Muscle of arm (tissue), 12 donors: ENCODE measurements around the gene FDXR. TPM values are rescaled to one million over a fixed set of nuclear protein-coding genes. Genes with fewer than 3 reads are reported as not detected.

Source experiments
- DNase-seq: peaks from one replicate; pipeline ENCODE4 v3.0.0-alpha.2; 2013
- polyA plus RNA-seq, 12 donors: library from polyadenylated mRNA; unstranded; fragments of 120-200 nt; gene quantifications; one replicate each; pipeline ENCODE4 v1.2.1, GENCODE V29; 2013; ENCODE audit not compliant: insufficient read length in 12 of 12

FDXR gene
- polyA plus RNA-seq, 12 donors = 1.8 to 6.1 (median 2.6) TPM; not detected in 2

DNA sequence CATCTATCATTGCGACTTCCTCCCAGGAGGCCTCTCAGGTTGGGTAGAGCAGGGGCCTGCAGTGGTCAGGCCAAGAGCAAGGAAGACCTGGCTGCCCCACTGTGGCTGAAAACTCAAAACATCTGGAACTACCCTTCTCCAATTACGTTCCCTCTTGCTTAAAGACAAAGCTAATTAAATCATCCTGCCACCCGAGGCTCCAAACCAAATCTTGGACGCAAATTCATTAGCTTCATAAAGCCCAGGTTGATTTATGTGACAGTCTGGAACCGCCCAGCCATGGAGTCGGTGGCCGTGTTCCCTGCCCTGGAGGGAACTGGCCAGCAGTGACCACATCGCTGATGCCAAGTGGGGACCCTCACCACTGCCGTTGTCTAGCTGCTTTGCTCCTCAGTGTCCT, 34.5 kb downstream of the FDXR start:
- no peak for DNase-seq

DNA sequence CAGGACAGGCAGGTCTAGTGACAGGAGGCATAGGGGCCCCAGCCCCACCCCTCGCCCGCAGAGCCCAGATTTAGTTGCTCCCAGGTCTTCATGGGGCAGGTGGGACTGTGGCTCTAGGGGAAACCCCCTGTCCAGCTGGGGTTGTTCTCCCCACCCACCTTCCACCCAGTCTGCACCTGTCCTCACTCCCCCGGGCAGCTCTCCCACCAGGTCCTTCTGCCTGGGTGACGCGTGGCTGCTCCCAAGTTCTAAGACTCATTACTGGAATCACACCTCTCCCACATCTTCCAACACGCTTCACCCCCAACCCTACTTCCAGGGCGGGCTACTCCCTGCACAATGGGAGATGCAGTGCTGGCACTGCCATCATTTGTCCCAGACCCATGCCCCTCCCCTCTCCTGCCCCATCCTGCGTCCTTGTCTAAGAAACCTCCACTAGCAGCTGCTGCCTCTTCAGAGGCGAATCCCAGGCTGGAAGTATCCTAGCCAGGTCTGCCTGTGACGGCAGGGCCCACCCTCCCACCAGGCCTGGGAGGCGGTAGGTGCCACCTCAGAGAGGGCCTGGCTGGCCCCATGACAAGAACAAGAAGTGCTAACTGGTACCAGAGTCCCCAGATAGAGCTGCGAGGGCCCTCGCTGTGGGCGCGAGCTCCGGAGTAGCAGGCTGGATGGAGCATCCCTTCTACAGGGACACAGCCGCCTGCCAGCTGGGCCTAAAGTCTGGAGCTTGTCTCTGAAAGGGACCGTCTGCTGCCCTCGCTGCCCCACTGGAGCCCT, 35.9 kb downstream of the FDXR start:
- DNase-seq = no peak

DNA sequence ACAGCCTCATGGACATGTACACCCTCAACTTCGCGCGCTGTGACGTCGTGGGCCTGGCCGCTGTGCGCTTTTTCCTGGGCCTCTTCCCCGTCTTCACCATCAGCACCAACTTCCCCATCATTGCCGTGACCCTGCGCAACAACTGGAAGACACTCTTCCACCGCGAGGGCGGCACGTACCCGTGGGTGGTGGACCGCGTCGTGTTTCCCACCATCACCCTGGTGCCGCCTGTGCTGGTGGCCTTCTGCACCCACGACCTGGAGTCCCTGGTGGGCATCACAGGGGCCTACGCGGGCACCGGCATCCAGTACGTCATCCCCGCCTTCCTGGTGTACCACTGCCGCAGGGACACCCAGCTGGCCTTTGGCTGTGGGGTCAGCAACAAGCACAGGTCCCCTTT, 36.6 kb downstream of the FDXR start:
- DNase-seq = no peak

DNA sequence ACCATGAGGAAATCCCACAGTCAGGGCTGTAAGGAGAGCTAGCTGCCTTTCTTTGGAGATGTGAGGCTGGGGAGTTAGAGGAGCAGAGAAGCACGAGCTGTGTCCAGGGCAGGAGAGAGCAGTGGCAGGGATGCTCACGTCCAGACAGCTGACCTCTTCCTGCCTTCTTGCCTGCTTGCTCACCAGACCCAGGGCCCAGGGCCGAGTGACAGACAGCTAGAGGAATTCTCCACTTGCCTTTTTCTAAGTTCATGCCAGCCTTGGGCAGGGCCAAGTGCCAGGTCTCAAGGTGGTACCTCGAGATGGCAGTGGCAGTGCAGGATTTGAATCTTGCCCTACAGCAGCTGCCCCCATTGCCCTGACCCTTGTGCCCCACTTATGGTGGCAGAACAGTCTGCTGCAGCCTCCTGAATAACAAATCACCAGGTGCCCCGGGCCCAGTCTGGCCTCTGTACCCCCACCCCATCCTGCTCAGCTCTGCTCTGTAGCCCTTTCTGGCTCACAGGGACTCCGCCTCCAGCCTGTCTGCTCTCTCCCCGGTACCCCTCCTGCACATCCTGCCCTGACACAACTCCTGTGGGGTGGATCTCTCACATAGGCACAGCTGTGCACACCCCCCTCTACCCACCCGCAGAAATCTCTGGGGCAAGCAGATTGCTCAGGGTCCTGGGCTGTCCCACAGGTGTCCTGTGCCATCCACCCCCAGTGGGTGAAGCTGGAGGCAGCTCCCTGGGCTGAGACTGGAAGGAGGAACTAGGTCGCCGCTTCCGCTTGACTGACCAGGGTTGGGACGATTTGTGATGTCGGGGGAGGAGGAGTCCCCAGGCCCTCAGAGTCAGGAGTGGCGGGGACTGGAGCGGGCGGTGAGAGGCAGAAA, 39.1 kb downstream of the FDXR start:
- no peak for DNase-seq

DNA sequence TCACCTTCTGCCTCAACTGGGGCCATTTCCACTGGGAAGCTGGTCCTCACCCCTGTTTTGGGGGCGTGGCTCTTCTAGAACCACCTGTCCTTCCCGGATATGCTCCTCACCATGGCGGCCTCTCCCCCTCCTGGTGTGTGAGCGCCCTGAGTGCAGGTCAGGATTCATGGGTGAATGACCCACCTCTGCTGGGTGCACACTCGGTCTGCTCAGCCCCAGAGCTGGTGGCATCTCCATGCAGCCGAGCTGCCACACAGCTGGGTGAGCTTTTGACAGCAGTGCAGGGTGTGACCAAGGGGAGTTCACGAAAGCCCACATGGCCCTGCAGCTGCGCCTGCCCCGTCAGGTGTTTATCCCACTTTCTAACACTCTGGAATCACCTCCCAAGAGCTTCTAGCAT, 40.4 kb downstream of the FDXR start:
- DNase-seq = no peak

DNA sequence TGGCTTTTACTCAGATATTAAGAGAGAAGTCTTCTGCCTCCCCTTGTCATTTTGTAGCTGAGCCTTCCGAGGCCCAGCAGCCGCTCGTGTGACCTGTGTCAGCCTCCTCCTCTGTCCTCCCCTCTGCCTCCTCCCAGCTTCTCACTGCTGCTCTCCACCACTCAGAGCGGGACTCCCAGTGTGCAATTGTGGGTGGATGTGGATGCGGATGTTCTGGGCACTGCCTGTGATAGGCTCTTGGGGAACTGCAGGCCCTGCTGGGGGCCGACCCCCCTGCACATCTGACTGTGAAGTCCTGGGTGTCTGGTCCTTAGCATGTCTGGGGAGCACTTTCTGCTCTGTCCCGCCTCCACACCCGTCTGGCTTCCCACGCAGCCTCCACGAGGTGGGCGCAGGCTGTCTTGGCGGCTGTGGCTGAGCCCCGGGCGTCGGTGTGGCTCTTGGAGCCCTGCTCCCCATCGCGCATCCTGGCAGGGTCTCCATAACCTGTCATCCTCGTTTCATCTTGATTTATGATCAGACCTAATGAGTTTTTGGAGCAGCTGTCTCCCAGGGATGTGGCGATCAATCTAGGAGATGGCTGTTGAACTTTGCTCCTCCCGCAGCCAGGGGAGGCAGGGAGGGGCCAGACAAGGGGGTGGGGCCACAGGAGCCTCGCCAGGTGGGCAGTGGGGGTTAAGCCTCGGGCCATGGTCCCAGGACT, 41.2 kb downstream of the FDXR start:
- no peak for DNase-seq

DNA sequence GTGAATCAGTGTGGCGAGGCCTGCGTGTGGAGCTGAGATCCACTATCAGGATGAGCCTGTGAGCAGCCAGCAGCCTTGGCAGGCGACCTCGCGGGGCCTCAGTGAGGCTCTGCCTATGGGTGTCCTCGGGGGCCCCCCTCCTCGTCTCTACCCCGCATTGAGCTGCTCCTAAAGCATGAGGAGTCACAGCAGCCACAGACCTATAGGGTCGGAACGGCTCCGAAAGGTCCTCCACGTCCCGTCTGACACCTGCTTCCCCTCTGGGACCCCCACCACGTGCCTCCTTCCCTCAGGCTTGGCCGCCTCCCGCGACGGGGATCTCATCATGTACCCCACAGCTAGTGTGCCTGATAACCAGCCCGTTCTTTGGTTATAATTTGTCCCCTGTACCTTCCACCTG, 41.9 kb downstream of the FDXR start:
- DNase-seq = no peak

DNA sequence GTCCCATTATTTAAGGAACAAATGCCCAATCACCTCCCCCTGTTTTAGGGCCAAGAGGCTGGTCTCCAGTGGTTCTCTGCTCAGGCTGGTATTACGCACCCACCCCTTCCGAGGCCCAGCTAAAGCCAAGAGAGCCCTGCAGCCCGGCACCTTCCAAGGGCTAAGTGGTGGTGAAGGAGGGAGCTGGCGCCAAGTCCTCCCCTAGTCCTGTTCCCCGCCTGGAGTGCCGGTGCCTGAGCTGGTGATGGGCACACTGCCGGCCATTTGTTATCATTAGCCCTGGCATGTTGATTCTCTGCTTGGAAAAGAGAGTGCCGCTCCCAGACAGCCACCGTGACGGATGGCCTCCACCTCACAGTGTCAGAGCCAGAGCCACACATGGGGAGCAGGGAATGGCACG, 45.0 kb downstream of the FDXR start:
- no peak for DNase-seq

DNA sequence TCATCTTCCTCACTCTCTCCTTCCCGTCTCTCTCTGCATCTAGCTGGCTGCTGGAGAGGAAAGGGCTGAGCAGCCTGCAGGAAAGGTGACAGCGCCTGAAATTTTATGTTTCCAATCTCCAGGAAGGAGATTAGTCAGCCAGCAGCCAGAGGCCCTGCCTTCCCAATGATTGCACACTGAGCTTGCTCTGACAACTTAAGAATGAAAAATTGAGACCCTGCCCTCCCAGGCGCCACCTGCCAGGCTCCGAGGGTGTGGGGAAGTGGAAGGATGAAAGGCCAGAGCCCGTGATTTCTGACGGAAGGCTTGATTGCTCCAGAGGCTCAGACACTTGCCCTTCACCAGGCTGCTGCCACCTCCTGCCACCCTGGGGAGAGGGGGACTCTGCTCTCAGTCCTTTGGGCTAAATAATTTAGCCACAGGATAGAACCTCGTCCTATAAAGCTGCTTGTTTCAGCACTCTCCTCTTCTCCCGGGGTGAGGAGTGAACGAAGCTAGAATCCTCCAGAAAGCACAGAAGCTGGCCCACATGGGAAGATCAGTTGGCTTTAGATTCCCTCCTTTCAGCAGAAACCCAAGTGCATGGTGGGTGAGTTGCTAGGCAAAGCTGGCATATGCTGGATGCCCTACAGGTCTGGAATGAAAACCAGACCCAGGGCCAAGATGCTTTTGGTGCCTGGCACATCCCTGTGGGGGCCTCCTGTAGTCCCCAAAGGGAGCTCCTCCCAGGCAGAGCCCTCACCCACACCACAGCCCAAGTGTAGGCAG, 46.7 kb downstream of the FDXR start:
- no peak for DNase-seq

DNA sequence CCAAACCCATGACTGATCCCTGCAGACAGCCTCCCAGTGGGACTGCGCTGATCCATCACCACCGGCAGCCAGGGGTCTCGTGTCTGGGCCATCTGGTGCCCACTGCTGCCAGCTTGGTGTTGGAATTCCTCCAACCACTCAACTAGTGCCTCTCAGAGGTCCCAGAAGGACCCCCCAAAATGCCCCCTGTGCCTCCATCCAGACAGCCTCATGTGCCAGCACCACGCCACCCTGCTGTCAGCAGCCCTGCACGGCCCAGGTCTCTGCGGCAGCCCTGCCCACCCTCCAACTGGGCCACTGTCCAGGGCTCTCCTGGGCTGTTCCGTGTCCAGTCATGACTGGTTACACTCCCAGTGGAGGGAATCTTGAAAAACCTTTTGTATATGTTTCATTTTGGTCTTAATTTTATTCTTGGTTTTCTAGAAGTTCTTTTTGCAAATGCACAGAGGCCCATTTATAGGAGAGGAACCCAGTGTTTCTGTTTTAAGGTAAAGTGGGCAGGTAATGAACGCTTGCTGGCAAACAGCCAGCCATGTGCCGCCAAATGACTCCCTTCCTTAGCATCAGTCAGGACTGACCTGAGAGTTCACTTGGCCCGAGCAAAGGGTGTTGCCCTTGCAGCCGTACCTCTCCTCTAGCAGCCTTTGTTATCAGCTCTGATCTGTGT, 47.7 kb downstream of the FDXR start:
- no peak for DNase-seq

DNA sequence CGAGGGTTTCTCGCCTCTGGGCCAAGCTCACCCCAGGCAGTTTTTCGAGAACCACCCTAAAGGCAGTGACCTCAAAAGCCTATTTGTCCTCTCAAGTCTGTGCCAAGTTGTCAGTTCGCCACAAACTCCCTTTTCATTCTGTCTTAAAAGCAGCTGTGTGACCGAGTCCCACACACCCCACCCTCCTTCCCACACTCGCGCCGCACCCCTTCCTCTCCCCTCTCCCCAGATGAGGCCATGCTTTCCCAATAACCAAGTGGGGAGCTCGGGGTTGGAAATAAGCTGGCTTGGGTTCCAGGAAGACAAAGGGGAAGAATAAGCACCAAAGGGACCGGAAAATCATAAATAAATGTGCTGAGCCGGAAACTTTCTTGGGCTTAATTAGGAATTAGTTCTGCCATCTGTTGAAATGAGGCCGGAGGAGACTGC, 49.8 kb downstream of the FDXR start:
- DNase-seq = peak; percentile 46

DNA sequence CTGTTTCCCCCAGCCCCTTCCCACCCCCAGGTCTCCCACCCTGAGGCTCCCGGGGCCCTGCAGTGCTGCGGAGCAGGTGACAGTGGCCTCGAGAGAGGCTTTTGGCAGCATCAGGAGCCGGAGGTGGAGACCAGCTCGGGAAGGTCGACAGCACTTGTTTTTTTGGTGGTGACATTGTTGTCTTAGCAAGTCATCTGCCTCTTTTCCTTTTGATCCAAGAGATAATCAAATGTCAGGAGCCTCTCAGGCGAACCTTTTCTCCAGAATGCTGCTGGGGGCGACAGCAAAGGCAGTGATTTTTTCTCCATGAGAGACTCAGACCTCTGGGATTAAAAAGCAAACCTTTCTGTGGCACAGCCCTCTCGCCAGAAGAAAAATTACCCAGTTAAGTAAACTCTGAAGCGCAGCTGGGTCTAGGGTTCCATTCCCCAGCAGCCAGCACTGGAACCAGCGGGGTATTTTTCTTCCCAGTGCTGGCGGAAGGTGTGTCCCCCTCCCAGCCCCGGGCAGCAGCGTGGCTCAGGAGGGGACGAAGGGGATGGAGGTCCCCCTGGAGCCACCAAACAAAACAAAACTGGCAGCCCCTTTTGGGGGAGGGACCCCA, 50.4 kb downstream of the FDXR start:
- no peak for DNase-seq

DNA sequence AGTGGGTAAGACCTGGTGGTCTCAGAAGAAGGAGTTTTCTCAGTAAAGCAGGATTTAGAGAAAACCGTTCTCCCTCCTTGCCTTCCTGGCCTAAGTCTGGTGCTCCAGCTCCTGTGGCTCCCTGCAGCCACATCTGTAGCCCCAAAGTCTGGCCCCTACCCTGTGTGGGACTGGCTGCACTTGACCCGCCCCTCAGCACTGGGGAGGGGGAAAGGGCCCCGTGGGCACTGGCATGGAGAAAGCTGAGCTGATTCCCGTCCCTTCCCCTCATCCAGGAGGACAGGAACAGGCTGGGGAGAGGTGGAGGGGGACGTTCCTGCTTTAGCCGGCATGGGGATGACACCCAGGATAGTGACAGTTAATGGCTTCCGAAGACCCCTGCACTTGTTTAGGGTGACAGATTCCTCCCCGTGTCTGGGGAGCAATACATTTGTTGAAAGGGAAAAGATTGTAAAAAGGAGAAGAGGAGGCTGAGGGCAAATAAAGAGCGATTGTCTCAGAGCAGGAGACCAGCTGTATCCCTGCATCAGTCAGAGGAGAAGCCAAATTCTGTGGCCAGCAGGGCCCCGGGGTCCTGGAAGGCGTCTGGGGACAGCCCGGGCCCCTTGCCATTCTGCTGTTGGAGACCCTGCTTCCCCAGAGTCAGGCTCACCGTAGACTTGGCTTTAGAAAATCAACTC, 51.0 kb downstream of the FDXR start:
- no peak for DNase-seq

DNA sequence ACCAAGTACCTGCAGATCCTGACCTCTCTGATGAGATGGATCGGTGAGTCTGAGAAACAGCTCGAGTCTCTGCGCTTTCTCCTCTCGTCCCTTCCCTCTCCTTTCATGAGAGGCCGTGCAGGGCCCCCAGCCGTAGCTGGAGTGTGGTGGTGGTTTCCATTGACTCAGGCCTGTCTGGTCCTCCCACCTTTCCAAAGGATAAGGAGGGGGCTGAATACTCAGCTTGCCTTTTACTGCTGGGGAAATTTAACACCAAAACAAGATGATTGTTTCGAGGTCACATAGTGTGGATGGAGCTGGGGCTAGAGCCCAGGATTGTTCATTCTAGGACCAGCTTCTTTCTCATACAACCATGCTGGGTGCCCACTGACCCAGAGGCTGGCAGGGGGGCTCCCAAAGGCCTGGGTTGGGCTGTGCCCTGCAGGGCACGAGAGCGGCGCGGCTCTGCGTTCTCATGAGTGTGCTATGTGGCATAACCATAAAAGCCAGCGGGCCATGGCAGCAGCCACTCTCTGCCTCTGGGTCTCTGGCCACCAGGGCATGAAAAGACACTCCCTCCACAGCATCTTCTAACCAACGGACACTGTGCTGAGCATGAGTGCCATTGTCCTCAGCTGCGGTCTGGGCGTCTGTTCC, 52.9 kb downstream of the FDXR start:
- no peak for DNase-seq

DNA sequence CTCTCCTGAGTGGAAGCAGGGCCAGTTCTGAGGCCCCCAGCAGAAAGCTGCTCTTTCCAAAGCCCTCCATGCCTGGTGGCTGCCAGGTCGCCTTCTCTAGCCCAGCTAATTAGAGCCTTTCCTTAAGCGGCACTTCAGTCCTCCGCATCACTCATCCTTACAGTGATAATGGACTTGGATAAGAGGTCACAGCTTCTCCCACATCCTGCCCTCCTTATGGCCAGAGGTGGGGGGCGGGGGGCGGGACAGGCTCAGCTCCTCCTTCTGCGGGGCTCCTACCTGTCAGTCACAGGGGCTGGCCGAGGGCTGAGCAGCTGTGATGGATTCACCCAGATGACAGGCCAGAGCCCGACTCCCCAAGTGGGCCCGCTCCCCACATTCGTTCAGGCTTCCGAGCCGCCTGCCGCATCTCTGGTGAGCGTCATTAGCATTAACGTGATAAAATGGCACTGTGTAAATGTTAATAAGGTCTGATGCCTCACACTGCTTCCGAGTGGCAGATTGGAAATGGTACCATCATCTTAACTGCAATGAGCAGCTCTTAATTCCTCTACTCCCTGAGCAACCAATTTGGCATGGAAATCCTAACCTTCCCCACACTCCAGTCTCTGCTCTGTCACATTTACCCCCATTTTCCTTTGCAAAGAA, 54.4 kb downstream of the FDXR start:
- no peak for DNase-seq

DNA sequence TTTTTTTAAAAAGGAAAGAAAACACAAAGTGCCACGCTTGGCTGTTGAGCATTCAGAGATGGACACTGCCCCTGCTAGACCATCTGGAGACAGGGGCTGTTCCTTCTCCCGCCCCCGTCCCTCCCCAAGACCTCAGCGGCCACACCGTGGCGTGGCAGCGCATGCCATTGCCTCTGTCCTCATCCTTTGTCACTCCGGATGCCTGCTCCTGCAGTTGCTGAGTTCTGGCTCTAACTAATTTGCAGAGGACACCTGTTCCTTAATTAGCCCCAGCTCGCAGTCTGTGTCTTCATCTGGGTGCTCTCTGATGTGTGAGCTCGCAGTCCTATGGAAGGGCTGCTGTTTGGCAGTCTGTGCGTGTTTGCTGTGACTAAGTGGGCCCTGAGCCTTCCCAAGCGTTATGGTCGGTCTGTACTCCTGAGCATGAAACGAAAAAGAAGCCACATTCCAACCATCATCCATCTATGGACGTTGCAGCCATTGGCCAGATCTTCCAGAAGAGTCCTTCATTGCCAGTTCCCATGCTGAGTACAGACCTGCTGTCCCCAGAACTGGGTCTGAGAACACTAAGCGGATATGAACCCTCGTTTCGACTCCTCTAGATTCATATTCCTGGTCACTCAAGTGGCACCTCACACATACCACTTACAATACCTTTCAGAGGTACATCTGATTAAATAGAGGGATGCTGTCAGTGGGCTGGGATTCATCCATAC, 55.7 kb downstream of the FDXR start:
- no peak for DNase-seq

DNA sequence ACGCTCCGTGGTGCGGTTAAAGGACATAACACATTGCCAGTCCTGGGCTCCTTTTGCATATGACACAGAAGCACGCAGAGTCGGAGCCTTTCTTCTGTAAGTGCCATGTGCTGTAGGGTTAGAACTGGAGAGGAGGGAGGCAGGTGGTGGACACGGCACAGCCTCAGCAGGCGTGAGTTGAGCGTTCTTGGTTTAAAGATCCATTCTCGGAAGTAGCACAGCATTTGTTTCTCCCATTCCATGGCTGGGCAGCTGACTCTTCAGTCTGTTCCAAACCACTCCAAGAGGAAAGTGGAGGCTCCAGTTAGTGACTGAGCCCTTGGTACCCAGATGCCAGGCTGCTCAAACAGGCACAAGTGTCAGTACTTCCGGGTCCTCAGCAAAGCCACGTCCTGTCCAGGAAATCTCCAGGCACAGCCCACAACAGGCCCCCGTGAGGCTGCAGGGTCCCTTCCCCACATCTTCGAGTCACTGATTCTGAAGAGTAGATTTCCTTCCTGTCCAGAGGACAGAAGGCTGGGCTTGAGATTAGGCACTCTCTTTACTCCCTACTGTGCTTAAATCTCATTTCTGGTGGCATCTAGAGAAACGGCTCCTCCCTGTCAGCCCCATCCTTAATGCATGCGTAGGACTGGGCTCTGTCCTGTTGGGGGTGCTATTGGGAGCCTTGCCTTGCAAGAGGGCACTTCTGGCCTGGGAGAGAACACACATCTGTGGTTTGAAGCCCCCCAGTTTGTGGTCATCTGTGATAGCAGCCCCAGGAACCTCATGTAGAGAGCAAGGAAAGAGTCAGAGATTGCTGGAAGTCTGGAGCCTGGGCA, 57.0 kb downstream of the FDXR start:
- DNase-seq = no peak
